ENCODE results near the gene DHX58.
"Not testable (repeated sequence)": the region's sequence is repeated elsewhere in the genome, so short reads cannot be mapped to it uniquely, and the experiment has no call there.

DHX58 gene

GRCh38 chr17:42142371-42142896, 29.9 kb upstream of the DHX58 start:
- TF ChIP-seq CTCF (IDR thresholded peaks at IDR 0.05; ENCODE audit: low read depth, low read length, missing control alignments), result no peak
- DNase-seq (ENCODE audit: low read depth), result no peak
- H3K4me3 ChIP-seq (ENCODE audit: low read depth, low read length), result no peak overlapping the region

GRCh38 chr17:42141382-42141781, 28.9 kb upstream of the DHX58 start:
- no peak overlapping the region for H3K4me3 ChIP-seq (ENCODE audit: low read depth, low read length)
- no peak for DNase-seq (ENCODE audit: low read depth)
- no peak for TF ChIP-seq CTCF (IDR thresholded peaks at IDR 0.05; ENCODE audit: low read depth, low read length, missing control alignments)

GRCh38 chr17:42140690-42141089, 28.2 kb upstream of the DHX58 start:
- not testable (repeated sequence) for DNase-seq (ENCODE audit: low read depth)

GRCh38 chr17:42138749-42139492, 26.4 kb upstream of the DHX58 start:
- no peak for TF ChIP-seq CTCF (IDR thresholded peaks at IDR 0.05; ENCODE audit: low read depth, low read length, missing control alignments)
- no peak for DNase-seq (ENCODE audit: low read depth)

More at GRCh38 chr17:42140690-42141089, 28.2 kb upstream of the DHX58 start:
- not testable (repeated sequence) for H3K4me3 ChIP-seq (ENCODE audit: low read depth, low read length)

GRCh38 chr17:42136654-42137051, 24.1 kb upstream of the DHX58 start:
- DNase-seq (ENCODE audit: low read depth), result no peak
- no peak overlapping the region for H3K4me3 ChIP-seq (ENCODE audit: low read depth, low read length)
- TF ChIP-seq CTCF (IDR thresholded peaks at IDR 0.05; ENCODE audit: low read depth, low read length, missing control alignments), result no peak

More at GRCh38 chr17:42138749-42139492, 26.4 kb upstream of the DHX58 start:
- no peak overlapping the region for H3K4me3 ChIP-seq (ENCODE audit: low read depth, low read length)

- no peak for TF ChIP-seq CTCF (IDR thresholded peaks at IDR 0.05; ENCODE audit: low read depth, low read length, missing control alignments)
- H3K4me3 ChIP-seq (ENCODE audit: low read depth, low read length), result no peak overlapping the region
- no peak for DNase-seq (ENCODE audit: low read depth)
Measured at GRCh38 chr17:42135664-42136653, 23.4 kb upstream of the DHX58 start.

- no peak overlapping the region for H3K4me3 ChIP-seq (ENCODE audit: low read depth, low read length)
- no peak for DNase-seq (ENCODE audit: low read depth)
- no peak for TF ChIP-seq CTCF (IDR thresholded peaks at IDR 0.05; ENCODE audit: low read depth, low read length, missing control alignments)
Measured at GRCh38 chr17:42135151-42135550, 22.6 kb upstream of the DHX58 start.

Measured in GM12864 (cell line).